Measurements from ENCODE around the gene ALKBH4.

GRCh38 chr7:102472126-102473041, 7.7 kb upstream of the ALKBH4 start:
- TF ChIP-seq CTCF (IDR thresholded peaks at IDR 0.05) (no peak), POLR2A (IDR thresholded peaks at IDR 0.05) (no peak)
